ENCODE measurements around the gene FRAS1.
"Not testable (repeated sequence)": the region's sequence is repeated elsewhere in the genome, so short reads cannot be mapped to it uniquely, and the experiment has no call there.

FRAS1 gene

GRCh38 chr4:78057135-78057599 is at the start of gene FRAS1:
FRAS1 (plus strand) TSS chr4:78057323; CDS start chr4:78058010, 687 bp downstream.
- DNase-seq (ENCODE audit: low spot score) = no peak

GRCh38 chr4:78011003-78011402 is 46.1 kb upstream of the FRAS1 start:
- not testable (repeated sequence) for FAIRE-seq; DNase-seq (ENCODE audit: low spot score)

More at GRCh38 chr4:78057135-78057599, at the start of gene FRAS1:
- FAIRE-seq = no peak

- FAIRE-seq = no peak
- no peak for DNase-seq (ENCODE audit: low spot score)
These were observed 41.9 kb upstream of the FRAS1 start for GRCh38 chr4:78014889-78015886.

- DNase-seq (ENCODE audit: low spot score) = no peak
- FAIRE-seq = no peak
These were observed 38.7 kb upstream of the FRAS1 start for GRCh38 chr4:78018271-78019049.

GRCh38 chr4:78019414-78019813 is 37.7 kb upstream of the FRAS1 start:
- DNase-seq (ENCODE audit: low spot score) (no peak), FAIRE-seq (no peak)

- FAIRE-seq (no peak), DNase-seq (ENCODE audit: low spot score) (no peak)
These were observed 36.4 kb upstream of the FRAS1 start for GRCh38 chr4:78020677-78021076.

- no peak for DNase-seq (ENCODE audit: low spot score)
- no peak for FAIRE-seq
These were observed 34.6 kb upstream of the FRAS1 start for GRCh38 chr4:78022517-78022916.

- DNase-seq (ENCODE audit: low spot score) (no peak), FAIRE-seq (no peak)
These were observed 33.0 kb upstream of the FRAS1 start for GRCh38 chr4:78024085-78024484.

GRCh38 chr4:78024576-78025091 is 32.5 kb upstream of the FRAS1 start:
- FAIRE-seq (no peak), DNase-seq (ENCODE audit: low spot score) (no peak)

- no peak for DNase-seq (ENCODE audit: low spot score)
These were observed 25.6 kb upstream of the FRAS1 start for GRCh38 chr4:78031417-78031950.

GRCh38 chr4:78032446-78032845 is 24.7 kb upstream of the FRAS1 start:
- DNase-seq (ENCODE audit: low spot score) (no peak), FAIRE-seq (no peak)

More at GRCh38 chr4:78031417-78031950, 25.6 kb upstream of the FRAS1 start:
- FAIRE-seq = no peak

GRCh38 chr4:78032929-78033328 is 24.2 kb upstream of the FRAS1 start:
- no peak for DNase-seq (ENCODE audit: low spot score)
- FAIRE-seq = no peak

GRCh38 chr4:78033861-78034260 is 23.3 kb upstream of the FRAS1 start:
- DNase-seq (ENCODE audit: low spot score) = no peak
- no peak for FAIRE-seq

GRCh38 chr4:78038704-78039103 is 18.4 kb upstream of the FRAS1 start:
- no peak for DNase-seq (ENCODE audit: low spot score)
- FAIRE-seq = no peak

GRCh38 chr4:78039678-78040077 is 17.4 kb upstream of the FRAS1 start:
- no peak for FAIRE-seq
- no peak for DNase-seq (ENCODE audit: low spot score)

- DNase-seq (ENCODE audit: low spot score) (no peak), FAIRE-seq (no peak)
These were observed 16.7 kb upstream of the FRAS1 start for GRCh38 chr4:78040431-78040830.

GRCh38 chr4:78047366-78047765 is 9.8 kb upstream of the FRAS1 start:
- no peak for DNase-seq (ENCODE audit: low spot score)
- no peak for FAIRE-seq

GRCh38 chr4:78056265-78057129 is 626 bp upstream of the FRAS1 start:
- FAIRE-seq = no peak
- DNase-seq (ENCODE audit: low spot score) = no peak

GRCh38 chr4:78057600-78058550 is 752 bp downstream of the FRAS1 start:
- DNase-seq (ENCODE audit: low spot score) (no peak), FAIRE-seq (no peak)
